HepG2 (cell line): ENCODE data around the gene LGALS3. TPM values are rescaled to one million over a fixed set of nuclear protein-coding genes. Genes with fewer than 3 reads are reported as not detected.

Source experiments
- CREM ChIP-seq, 2 experiments: sonication (generic) in 1 of 2; formaldehyde crosslinking in 1 of 2; IDR thresholded peaks; 2 replicates each; pipeline versions ENCODE4 v1.4.0 to v1.6.1; 2016 to 2020; ENCODE audit warnings: antibody characterized with exemption in 1 of 2, mild to moderate bottlenecking in 1 of 2, missing genetic modification reagents in 1 of 2
- DR1 ChIP-seq: sonication (generic); formaldehyde crosslinking; IDR thresholded peaks from 2 replicates; pipeline ENCODE4 v1.8.0; 2021; ENCODE audit warnings: mild to moderate bottlenecking, missing genetic modification reagents, inconsistent platforms
- KDM1A ChIP-seq: IDR thresholded peaks from 2 replicates; pipeline ENCODE4 v1.6.1; 2016; ENCODE audit warnings: missing compliant biosample characterization
- MIER2 ChIP-seq: IDR thresholded peaks from 2 replicates; pipeline ENCODE4 v1.6.1; 2016; ENCODE audit warnings: missing biosample characterization, missing genetic modification reagents
- NAIF1 ChIP-seq: sonication (generic); formaldehyde crosslinking; IDR thresholded peaks from 2 replicates; pipeline ENCODE4 v1.5.0; 2020; ENCODE audit warnings: mild to moderate bottlenecking, missing genetic modification reagents, borderline replicate concordance
- PHF20 ChIP-seq: sonication (generic); formaldehyde crosslinking; IDR thresholded peaks from 2 replicates; pipeline ENCODE4 v1.5.0; 2020; ENCODE audit warnings: mild to moderate bottlenecking, missing genetic modification reagents
- RBAK ChIP-seq: sonication (generic); formaldehyde crosslinking; IDR thresholded peaks from 2 replicates; pipeline ENCODE4 v1.5.1; 2020; ENCODE audit warnings: mild to moderate bottlenecking, missing genetic modification reagents
- TCF7 ChIP-seq: sonication (generic); IDR thresholded peaks from 2 replicates; pipeline ENCODE4 v1.6.1; 2016; ENCODE audit warnings: antibody characterized with exemption, low read depth
- ZNF138 ChIP-seq: sonication (generic); formaldehyde crosslinking; IDR thresholded peaks from 2 replicates; pipeline ENCODE4 v1.5.0; 2020; ENCODE audit warnings: mild to moderate bottlenecking, low read depth, missing genetic modification reagents
- ZNF329 ChIP-seq: sonication (generic); formaldehyde crosslinking; IDR thresholded peaks from 2 replicates; pipeline ENCODE4 v1.9.0; 2021; ENCODE audit warnings: low read depth, mild to moderate bottlenecking, missing genetic modification reagents
- ZNF331 ChIP-seq: sonication (generic); formaldehyde crosslinking; IDR thresholded peaks from 2 replicates; pipeline ENCODE4 v1.4.0; 2020; ENCODE audit warnings: missing genetic modification reagents
- ZNF501 ChIP-seq: sonication (generic); formaldehyde crosslinking; IDR thresholded peaks from 2 replicates; pipeline ENCODE4 v1.5.1; 2020; ENCODE audit warnings: mild to moderate bottlenecking, moderate library complexity, missing genetic modification reagents
- ZNF674 ChIP-seq: sonication (generic); formaldehyde crosslinking; IDR thresholded peaks from 2 replicates; pipeline ENCODE4 v1.5.0; 2020; ENCODE audit warnings: low read depth, mild to moderate bottlenecking, missing genetic modification reagents
- polyA plus RNA-seq, 8 experiments: library from polyadenylated mRNA; depleted of rRNA in 3 of 8; stranded (reverse) in 7 of 8; unstranded in 1 of 8; fragments of >200 nt; fragmentation: Illumina TruSeq in 4 of 8; extraction: Trizol in 4 of 8; gene quantifications; 2 replicates each; pipeline versions ENCODE4 v1.2.1 to v1.2.3, GENCODE V29; 2011 to 2016; ENCODE audit warnings: low read depth in 4 of 8, missing spikeins in 1 of 8, mixed read lengths in 1 of 8; ENCODE audit not compliant: insufficient read depth in 1 of 8
- total RNA-seq, 5 experiments: library from RNA; depleted of rRNA; stranded (reverse); fragments of >200 nt; fragmentation: Illumina TruSeq; extraction: Trizol; gene quantifications; 2 replicates each; pipeline ENCODE4 v1.2.3, GENCODE V29; 2016; ENCODE audit warnings: low read depth in 1 of 5
- TF ChIP-seq, protein P1 (sequence below): sonication (generic); formaldehyde crosslinking; IDR thresholded peaks from 2 replicates; pipeline ENCODE4 v1.4.0; 2020; ENCODE audit warnings: mild to moderate bottlenecking, missing genetic modification reagents
- TF ChIP-seq, protein P2 (sequence below): IDR thresholded peaks from 2 replicates; pipeline ENCODE4 v1.6.1; 2016; ENCODE audit warnings: low read depth, control low read depth
- TF ChIP-seq, protein P3 (sequence below): sonication (generic); formaldehyde crosslinking; IDR thresholded peaks from 2 replicates; pipeline ENCODE4 v1.4.0; 2020; ENCODE audit warnings: missing genetic modification reagents, borderline replicate concordance
- TF ChIP-seq, protein P4 (sequence below): sonication (generic); formaldehyde crosslinking; IDR thresholded peaks from 2 replicates; pipeline ENCODE4 v1.8.1; 2023; ENCODE audit warnings: mild to moderate bottlenecking, missing genetic modification reagents
- TF ChIP-seq, protein P5 (sequence below): sonication (generic); formaldehyde crosslinking; IDR thresholded peaks from 2 replicates; pipeline ENCODE4 v1.8.1; 2022; ENCODE audit warnings: mild to moderate bottlenecking, missing genetic modification reagents
- TF ChIP-seq, protein P6 (sequence below): sonication (generic); formaldehyde crosslinking; IDR thresholded peaks from 2 replicates; pipeline ENCODE4 v1.5.0; 2020; ENCODE audit warnings: mild to moderate bottlenecking, low read depth, missing genetic modification reagents, borderline replicate concordance
- TF ChIP-seq, protein P7 (sequence below): sonication (generic); formaldehyde crosslinking; IDR thresholded peaks from 2 replicates; pipeline ENCODE4 v1.8.0; 2022; ENCODE audit warnings: missing genetic modification reagents, low read depth, mild to moderate bottlenecking, borderline replicate concordance

Gene LGALS3
- total and polyA plus RNA-seq, 2 of the 13 experiments (the other 11 are each of a cell fraction or from before 2014, with no cell fraction given) = 5.0 to 97.4 TPM

DNA sequence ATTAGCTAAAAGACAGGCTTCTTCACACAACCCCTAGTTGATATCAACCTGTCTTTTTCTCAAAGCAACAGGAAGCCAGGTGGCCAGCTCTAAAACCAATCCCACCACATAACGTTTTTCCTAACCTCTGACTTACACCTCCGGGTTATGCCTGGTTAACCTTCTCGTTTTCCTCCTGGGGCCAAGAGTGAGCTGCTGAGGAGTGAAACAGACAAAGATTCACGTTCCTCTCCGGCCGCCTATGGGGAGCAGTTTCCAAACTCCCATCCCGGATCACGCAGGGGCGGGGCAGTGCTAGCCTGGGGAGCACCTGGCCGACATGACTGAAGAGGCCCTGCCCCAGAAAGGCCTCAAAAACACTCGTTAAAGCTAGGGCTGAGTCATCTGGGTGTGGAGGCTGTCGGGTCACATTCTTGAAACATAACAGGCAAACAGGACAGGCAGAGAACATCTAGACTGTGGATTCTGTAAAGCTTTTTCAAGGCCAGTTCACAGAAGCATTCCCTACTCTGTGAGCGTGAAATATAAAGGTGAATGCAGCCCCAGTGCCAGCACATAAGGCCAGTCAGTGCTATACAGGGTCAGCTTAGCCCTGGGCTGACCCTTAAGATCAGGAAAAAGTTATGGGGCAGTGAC, 25.9 kb upstream of the LGALS3 start (continued):
- TF ChIP-seq, protein P1, sequence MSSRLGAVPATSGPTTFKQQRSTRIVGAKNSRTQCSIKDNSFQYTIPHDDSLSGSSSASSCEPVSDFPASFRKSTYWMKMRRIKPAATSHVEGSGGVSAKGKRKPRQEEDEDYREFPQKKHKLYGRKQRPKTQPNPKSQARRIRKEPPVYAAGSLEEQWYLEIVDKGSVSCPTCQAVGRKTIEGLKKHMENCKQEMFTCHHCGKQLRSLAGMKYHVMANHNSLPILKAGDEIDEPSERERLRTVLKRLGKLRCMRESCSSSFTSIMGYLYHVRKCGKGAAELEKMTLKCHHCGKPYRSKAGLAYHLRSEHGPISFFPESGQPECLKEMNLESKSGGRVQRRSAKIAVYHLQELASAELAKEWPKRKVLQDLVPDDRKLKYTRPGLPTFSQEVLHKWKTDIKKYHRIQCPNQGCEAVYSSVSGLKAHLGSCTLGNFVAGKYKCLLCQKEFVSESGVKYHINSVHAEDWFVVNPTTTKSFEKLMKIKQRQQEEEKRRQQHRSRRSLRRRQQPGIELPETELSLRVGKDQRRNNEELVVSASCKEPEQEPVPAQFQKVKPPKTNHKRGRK = no peak
- TF ChIP-seq CREM (IDR thresholded peaks at IDR 0.05) (no peak), CREM (CRISPR knock-in tag; IDR thresholded peaks at IDR 0.05) (no peak), ZNF674 (no peak), KDM1A (CRISPR knock-in tag) (peak; percentile 42; the same call in 1 of the 2 replicates), RBAK (CRISPR knock-in tag) (no peak), MIER2 (CRISPR knock-in tag) (no peak), PHF20 (peak; percentile 14; the same call in 1 of the 2 replicates), ZNF138 (CRISPR knock-in tag) (no peak), TCF7 (peak; percentile 16; the same call in 1 of the 2 replicates), DR1 (CRISPR knock-in tag) (no peak), ZNF501 (CRISPR knock-in tag) (peak; percentile 68; the same call in 1 of the 2 replicates), NAIF1 (CRISPR knock-in tag) (no peak), ZNF329 (no peak), ZNF331 (CRISPR knock-in tag) (no peak)
- TF ChIP-seq, protein P2, sequence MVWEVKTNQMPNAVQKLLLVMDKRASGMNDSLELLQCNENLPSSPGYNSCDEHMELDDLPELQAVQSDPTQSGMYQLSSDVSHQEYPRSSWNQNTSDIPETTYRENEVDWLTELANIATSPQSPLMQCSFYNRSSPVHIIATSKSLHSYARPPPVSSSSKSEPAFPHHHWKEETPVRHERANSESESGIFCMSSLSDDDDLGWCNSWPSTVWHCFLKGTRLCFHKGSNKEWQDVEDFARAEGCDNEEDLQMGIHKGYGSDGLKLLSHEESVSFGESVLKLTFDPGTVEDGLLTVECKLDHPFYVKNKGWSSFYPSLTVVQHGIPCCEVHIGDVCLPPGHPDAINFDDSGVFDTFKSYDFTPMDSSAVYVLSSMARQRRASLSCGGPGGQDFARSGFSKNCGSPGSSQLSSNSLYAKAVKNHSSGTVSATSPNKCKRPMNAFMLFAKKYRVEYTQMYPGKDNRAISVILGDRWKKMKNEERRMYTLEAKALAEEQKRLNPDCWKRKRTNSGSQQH (CRISPR knock-in tag) = no peak
- TF ChIP-seq, protein P3, sequence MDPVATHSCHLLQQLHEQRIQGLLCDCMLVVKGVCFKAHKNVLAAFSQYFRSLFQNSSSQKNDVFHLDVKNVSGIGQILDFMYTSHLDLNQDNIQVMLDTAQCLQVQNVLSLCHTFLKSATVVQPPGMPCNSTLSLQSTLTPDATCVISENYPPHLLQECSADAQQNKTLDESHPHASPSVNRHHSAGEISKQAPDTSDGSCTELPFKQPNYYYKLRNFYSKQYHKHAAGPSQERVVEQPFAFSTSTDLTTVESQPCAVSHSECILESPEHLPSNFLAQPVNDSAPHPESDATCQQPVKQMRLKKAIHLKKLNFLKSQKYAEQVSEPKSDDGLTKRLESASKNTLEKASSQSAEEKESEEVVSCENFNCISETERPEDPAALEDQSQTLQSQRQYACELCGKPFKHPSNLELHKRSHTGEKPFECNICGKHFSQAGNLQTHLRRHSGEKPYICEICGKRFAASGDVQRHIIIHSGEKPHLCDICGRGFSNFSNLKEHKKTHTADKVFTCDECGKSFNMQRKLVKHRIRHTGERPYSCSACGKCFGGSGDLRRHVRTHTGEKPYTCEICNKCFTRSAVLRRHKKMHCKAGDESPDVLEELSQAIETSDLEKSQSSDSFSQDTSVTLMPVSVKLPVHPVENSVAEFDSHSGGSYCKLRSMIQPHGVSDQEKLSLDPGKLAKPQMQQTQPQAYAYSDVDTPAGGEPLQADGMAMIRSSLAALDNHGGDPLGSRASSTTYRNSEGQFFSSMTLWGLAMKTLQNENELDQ (CRISPR knock-in tag) = no peak
- TF ChIP-seq, protein P4, sequence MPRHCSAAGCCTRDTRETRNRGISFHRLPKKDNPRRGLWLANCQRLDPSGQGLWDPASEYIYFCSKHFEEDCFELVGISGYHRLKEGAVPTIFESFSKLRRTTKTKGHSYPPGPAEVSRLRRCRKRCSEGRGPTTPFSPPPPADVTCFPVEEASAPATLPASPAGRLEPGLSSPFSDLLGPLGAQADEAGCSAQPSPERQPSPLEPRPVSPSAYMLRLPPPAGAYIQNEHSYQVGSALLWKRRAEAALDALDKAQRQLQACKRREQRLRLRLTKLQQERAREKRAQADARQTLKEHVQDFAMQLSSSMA (CRISPR knock-in tag) = no peak
- TF ChIP-seq, protein P5, sequence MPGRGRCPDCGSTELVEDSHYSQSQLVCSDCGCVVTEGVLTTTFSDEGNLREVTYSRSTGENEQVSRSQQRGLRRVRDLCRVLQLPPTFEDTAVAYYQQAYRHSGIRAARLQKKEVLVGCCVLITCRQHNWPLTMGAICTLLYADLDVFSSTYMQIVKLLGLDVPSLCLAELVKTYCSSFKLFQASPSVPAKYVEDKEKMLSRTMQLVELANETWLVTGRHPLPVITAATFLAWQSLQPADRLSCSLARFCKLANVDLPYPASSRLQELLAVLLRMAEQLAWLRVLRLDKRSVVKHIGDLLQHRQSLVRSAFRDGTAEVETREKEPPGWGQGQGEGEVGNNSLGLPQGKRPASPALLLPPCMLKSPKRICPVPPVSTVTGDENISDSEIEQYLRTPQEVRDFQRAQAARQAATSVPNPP (CRISPR knock-in tag) = no peak
- TF ChIP-seq, protein P6, sequence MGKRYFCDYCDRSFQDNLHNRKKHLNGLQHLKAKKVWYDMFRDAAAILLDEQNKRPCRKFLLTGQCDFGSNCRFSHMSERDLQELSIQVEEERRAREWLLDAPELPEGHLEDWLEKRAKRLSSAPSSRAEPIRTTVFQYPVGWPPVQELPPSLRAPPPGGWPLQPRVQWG (CRISPR knock-in tag) = no peak
- TF ChIP-seq, protein P7, sequence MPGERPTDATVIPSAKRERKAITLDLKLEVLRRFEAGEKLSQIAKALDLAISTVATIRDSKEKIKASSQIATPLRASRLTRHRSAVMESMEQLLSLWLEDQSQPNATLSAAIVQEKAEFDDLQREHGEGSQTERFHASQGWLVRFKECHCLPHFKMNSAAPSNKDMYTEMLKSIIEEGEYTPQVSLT = no peak
